ENCODE data around the gene DNAJA3.

The DNAJA3 gene

DNA sequence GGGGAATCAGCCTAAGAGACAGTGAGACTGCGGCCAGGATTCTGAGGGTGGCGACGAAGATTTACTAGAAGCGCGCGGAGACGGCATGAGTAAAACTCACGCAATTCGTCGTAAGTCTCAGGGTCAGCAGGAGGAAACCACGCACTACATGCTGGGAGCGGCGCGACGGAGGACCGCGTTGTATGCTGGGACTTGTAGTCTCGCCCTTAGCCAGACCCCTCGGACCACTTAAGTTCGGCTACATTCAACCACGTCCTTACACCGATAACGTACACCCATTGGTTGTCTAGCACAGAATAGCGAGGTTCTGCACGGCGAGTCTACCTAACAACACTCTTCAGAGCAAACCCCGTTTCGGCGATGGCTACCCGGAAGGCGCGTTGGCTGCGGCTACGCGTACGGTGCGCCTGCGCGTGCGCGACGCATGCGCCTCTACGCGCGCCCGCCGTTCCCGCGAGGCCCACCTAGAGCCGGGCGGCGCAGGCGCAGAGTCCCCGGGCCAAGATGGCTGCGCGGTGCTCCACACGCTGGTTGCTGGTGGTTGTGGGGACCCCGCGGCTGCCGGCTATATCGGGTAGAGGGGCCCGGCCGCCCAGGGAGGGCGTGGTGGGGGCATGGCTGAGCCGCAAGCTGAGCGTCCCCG is at the start of gene DNAJA3:
Gene DNAJA3 (plus strand): TSS at position 491 of the 643 bp plus-strand sequence. CDS start 14 bp downstream, at position 505.
- DNase-seq = peak; percentile 75

DNA sequence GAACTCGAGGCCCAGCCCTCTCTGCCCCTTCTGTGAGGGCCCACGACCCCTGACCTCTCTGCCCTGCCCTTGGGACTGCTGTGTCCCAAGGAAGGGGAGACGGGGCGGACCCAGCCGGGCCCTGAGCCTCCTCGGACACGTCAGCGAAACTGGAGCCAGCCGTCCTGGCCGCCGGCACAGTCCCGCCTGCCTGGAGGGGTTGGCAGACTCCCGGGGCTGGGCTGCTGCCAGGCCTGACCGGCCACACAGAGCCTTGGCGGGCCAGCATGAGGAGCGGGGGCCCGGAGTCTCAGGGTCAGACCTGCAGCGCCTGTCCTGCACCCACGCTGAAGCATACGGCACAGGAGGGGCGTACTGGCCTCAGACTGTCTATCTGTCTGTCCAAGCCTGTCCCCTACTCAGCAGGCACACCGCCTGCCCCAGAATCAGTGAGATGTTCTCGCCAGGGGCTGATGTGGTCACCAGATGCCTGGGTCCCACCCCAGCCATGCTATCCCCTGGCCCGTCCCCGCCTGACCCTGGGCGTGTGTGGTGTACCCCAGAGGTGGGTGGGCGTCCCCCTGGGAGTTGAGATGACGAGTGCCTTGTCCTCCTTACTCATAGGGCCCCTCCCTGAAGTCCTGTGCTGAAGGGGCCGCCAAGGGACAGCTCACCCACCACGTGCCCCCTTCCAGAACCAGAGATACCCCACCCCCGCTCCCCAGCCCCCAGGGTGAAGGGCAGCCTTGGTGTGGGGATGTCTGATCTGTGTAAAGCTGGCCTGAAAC is 49.4 kb upstream of the DNAJA3 start:
- DNase-seq = no peak

DNA sequence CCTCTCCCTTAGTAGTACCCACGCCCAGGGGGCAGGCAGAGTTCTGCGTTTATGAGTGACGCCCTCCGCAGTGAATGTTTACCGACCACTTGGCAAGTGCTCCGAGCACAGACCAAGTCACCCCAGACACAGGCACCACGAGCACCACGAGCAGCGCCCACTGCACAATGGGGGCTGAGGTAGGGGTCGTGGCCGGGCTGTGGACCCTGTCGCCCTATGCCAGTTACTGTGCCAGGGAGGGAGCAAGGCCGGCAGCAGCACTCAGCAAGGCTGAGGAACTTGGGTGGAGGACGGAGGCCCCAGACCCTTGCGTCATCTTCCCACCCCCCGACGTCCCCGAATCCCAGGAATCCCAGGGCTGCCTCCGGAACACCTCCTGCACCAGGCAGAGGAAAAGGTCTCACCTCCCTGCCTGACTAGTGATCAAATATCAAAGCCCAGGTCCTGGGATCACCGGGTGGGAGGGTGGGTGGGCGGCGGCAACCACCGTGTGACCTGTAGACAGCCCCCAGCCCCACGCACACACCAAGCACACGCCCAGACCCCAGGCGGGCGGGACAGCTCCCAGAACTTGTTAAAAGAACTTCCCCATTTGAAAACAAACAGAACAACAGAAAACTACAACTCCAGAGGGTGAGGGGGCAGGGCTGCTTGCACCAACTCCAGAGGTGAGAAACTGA is 48.6 kb upstream of the DNAJA3 start:
- DNase-seq = no peak

DNA sequence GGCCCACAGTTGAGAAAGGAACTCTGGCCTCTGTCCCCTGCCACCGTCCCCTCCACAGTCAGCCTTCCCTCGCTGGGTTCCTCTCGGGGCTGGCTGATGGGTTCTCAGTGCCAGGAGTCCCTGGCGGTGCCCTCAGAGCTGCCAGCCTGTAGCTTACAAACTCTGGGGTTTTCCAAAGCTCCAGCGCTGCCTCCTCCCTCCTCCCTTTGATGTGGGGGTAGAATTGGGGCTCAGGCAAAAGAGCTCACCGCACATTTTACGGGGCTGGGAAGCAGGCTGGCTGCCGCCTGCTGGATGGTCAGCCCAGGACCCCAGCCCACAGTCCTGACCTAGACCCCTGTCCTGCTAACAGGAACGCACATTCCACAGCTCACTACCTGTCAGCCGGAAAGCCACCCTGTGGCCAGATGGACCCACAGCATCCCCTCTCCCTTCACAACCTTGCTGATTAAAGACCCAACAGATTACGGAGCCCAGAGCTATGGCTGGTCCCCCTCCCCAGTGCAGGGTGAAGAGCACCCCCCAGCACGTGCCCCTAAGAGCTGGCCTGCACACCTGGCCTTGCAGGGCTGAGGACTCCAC is 48.0 kb upstream of the DNAJA3 start:
- DNase-seq = no peak

DNA sequence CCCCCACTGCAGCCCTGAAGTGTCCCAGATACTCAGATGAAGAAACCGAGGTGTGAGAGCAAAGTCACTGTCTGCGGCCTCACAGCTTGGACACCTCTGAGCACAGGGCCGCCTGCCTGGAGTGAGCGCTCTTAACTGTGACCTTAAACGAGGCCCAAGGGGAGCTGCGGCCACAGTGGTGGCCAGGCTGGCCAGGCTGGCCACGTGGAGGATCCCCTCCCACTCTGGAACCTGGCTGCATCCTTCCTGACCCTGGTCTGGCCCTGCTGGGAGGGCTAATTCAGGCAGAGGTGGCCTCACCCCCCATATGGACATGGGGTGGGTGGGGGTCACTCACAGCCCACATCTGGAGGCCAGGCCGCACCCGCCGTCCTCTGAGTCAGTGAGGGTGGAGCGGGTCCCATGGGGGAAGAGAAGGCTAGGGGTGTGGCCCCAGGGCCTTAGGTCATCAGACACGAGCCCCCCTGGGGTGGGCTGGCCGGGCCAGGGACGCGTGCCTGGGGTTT is 47.5 kb upstream of the DNAJA3 start:
- no peak for DNase-seq

DNA sequence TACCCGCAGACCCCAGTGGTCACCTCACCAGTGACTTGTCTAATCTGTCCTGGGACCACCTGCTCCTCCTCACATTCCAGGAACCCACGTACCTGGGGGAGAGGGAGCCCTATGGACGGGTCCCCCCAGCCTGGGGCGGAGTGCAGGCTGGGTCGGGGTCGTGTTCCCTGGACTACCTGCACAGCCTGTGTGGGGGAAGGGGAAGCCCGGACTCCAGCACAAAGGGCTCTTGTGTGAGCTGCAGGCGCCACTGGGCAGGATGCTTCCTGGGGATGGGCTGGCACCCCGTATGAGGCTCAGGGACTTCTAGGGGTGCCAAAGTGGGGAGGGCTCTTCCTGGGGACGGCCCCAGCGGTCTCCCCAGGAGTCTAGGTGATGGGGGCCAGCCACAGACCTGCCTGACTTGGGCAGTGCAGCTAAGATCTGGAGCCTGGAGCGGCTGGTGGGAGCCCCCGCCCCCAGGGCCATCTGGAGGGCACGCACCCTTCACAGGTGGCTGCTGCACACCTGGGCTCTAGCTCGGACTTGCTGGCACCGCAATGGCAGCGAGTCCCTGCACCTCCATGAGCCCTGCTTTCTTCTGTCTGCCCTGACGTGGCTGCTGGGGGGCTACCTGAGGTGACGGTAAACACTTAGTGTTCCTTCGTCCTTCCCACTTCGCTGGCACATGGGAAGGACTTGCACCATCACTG is 46.5 kb upstream of the DNAJA3 start:
- no peak for DNase-seq

DNA sequence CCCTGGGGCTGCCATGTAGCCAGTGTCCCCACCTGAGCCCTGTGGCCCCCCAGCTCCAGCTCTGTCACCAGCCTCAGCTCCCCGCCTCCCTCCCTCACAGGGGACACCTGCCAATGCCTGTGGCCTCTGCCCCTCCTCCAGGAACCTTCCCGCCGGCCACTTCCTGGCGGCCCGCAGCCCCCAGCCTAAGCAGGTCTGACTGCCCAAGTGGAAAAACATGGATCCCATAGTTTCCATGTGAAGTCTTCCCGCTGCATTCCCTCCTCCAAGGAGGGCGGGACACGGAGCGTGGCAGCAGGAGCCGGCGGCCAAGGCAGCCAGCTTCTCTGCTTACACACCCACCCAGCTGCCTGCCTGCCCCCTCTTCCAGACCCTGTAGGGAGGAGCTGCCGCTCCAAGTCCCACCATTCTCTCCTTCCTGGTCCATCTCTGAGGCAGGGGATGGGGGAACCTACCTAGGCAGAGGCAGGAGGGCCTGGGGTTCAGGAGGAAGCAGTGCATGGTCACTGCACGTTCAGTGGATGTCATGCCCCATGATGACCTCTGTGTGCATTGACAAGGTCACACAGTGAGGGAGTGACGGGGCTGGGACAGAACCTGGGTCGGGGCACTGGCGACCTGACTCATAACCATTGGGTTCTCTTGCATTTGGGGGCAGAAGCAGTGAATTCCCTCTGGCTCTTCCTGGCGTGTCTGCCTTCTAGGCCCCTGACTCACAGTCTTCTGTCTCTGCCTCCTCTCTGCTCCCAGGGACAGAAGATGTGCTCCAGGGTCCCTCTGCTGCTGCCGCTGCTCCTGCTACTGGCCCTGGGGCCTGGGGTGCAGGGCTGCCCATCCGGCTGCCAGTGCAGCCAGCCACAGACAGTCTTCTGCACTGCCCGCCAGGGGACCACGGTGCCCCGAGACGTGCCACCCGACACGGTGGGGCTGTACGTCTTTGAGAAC is 45.3 kb upstream of the DNAJA3 start:
- no peak for DNase-seq

DNA sequence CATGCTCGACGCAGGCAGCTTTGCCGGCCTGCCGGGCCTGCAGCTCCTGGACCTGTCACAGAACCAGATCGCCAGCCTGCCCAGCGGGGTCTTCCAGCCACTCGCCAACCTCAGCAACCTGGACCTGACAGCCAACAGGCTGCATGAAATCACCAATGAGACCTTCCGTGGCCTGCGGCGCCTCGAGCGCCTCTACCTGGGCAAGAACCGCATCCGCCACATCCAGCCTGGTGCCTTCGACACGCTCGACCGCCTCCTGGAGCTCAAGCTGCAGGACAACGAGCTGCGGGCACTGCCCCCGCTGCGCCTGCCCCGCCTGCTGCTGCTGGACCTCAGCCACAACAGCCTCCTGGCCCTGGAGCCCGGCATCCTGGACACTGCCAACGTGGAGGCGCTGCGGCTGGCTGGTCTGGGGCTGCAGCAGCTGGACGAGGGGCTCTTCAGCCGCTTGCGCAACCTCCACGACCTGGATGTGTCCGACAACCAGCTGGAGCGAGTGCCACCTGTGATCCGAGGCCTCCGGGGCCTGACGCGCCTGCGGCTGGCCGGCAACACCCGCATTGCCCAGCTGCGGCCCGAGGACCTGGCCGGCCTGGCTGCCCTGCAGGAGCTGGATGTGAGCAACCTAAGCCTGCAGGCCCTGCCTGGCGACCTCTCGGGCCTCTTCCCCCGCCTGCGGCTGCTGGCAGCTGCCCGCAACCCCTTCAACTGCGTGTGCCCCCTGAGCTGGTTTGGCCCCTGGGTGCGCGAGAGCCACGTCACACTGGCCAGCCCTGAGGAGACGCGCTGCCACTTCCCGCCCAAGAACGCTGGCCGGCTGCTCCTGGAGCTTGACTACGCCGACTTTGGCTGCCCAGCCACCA is 44.4 kb upstream of the DNAJA3 start:
- DNase-seq = no peak

DNA sequence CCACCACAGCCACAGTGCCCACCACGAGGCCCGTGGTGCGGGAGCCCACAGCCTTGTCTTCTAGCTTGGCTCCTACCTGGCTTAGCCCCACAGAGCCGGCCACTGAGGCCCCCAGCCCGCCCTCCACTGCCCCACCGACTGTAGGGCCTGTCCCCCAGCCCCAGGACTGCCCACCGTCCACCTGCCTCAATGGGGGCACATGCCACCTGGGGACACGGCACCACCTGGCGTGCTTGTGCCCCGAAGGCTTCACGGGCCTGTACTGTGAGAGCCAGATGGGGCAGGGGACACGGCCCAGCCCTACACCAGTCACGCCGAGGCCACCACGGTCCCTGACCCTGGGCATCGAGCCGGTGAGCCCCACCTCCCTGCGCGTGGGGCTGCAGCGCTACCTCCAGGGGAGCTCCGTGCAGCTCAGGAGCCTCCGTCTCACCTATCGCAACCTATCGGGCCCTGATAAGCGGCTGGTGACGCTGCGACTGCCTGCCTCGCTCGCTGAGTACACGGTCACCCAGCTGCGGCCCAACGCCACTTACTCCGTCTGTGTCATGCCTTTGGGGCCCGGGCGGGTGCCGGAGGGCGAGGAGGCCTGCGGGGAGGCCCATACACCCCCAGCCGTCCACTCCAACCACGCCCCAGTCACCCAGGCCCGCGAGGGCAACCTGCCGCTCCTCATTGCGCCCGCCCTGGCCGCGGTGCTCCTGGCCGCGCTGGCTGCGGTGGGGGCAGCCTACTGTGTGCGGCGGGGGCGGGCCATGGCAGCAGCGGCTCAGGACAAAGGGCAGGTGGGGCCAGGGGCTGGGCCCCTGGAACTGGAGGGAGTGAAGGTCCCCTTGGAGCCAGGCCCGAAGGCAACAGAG is 43.5 kb upstream of the DNAJA3 start:
- DNase-seq = no peak

DNA sequence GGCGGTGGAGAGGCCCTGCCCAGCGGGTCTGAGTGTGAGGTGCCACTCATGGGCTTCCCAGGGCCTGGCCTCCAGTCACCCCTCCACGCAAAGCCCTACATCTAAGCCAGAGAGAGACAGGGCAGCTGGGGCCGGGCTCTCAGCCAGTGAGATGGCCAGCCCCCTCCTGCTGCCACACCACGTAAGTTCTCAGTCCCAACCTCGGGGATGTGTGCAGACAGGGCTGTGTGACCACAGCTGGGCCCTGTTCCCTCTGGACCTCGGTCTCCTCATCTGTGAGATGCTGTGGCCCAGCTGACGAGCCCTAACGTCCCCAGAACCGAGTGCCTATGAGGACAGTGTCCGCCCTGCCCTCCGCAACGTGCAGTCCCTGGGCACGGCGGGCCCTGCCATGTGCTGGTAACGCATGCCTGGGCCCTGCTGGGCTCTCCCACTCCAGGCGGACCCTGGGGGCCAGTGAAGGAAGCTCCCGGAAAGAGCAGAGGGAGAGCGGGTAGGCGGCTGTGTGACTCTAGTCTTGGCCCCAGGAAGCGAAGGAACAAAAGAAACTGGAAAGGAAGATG is 42.8 kb upstream of the DNAJA3 start:
- DNase-seq = no peak

DNA sequence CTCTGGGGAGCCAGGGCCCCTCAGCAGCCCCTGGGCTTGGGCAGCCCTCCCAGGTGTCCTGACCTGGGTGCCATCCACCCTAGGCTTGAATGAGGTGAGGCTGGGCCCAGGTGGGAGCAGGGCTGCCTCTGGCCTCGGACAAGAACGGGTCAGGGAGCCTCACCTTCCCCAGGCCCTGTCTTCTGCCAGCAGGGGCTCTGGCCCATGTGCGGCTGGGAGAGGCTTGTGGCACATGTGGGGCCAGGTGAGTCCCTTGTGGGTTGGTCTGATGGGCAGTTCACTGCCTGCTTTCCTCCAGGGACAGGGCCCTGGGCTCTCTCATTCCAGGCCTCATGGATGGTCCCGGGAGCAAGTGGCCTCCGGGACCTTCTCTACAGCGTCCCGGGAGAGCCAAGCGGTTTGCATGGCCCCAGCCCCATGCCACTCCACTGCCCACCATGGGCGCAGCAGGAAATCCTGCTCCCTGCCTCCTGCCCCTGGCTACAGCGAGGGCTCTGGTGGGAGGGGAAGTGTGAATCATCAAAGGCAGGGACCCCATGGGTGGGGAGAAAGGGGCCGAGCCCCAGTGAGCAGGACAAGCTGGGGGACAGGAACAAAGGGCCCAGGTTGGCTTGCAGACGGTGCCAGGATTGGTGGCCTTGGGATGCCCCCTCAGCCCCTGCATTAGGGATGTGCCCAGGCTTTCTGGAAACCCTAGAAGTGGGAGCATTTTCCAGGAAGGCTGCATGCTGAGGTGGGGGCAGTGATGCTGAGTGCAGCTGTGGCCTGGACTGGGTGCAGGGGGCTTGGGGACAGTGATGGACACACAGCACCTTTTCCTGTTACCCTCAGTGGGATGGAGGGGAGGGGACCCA is 41.9 kb upstream of the DNAJA3 start:
- DNase-seq = no peak

DNA sequence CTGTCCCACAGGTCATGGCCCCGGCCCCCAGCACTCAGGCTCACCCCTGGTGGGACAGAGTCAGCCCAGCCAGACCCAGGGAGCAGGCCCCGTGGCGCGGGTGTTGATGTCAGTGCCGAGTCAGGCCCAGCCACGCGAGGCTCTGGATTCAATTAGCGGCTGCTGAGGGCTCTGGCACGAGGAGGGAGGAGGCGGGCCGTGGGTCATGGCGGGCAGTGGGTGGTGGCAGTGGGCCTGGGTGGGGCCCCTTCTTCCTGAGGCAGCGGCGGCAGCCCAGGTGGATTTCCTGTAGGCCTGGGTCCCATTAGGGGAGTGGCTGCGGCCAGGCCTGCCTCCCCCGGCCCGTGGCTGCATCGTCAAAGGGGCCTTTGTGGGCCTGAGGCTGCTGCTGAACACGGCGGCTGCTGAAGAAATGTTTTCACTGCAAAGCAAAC is 41.1 kb upstream of the DNAJA3 start:
- no peak for DNase-seq

DNA sequence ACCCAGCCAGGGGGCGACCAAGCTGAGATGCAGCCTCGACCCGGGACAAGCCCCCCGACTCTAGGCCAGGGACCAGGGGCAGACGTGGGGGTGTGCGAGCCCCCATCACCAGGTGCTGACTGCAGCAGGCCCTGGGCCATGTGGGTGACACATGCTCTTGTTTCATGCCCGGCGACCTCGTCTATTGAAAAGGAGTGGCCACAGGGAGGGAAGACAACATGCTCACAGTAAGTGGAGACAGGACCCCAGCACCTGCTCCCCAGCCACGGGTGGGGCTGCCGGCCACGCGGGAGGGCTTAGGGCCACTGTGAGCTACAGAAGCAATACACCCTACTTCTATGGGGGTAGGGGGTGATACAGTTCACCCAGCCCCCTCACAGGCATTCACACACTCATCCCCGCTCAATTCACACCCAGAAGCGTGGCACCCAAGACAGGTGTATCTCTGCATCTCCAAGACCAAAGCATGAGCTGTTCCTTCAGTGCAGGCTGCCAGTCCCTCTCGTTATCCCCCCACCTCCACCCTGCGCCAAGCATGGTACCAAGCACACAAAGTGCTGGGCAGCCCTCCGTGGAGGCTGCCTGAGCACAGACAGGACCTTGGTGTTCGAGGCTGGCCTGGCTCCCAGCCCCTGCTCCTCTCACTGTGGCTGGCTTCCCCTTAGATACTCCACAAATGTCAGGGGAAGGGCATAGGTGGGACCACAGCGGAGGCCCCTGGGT is 40.4 kb upstream of the DNAJA3 start:
- DNase-seq = no peak

DNA sequence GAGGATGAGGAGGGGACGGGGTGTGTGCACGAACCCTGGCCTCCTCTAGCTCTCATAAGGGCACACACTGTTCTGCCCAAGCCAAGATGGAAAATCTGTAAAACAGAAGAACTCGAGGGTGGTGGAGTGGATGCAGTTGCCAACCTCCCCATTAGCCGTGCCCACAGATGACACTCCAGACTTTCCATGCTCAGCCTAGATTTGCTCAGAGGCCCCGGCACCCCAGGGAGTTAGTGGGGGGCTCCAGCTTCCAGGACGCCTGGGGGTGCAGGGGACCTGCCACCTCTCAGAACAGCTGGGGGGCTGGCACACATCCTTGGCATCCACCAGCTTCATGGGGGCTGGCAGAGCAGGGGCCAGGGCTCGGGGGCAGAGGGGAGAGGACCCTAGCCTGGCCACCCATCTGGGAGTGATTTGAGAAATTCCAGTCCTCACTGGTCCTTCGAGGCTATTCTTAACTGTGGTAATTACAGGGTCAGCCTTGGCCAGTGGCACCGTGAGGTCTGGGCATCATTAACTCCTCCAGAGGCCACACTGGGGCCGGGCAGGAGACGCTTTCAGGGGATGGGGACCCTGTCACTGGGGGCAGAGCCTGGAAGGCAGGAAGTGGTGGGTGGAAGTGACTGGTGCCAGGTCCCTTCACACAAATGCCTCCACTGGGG is 39.7 kb upstream of the DNAJA3 start:
- DNase-seq = no peak

DNA sequence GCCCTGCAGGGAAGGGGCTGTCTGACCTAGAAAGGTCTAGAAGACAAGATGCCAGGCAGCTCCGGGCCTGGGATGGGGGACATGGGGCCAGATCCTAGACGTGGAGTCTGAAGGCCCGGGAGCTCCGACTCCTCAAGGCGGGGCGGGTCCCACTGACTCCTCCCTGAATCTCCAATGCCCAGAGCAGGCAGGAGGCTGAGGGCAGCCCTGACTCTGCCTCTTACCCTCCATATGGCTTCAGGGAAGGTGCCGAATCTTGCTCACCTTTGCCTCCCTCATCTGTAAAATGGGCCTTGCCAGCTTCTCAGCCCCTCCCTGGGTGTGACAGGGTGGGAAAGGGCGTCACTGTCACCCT is 39.2 kb upstream of the DNAJA3 start:
- no peak for DNase-seq

DNA sequence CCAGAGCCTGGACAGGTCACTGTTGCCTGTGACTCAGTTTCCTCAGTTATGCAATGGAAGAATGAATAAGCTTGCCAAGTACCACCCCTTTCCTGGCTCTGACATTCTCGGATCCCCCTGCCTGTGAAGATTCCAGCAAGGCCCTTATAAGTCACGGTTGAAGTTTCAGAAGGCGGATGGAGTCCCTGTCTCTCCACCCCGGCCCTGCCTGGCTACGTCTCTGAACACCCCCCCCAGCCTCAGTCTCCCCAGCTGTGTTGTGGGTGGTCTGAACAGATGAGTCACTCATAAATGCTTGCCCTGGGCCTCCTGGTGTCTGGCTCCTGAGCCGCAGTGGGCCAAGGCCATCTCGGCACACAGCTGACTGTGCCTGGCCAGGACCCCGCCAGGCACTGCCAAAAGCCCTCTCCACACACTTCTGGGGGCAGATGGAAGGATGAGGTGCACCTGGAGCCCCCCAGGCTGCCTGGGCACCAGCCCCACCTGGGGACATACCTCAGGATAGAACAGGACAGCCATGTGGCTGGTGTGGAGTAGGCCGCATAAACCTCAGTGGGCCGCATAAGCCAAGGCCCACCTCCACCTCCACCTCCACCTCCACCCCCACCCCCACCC is 38.6 kb upstream of the DNAJA3 start:
- DNase-seq = no peak

DNA sequence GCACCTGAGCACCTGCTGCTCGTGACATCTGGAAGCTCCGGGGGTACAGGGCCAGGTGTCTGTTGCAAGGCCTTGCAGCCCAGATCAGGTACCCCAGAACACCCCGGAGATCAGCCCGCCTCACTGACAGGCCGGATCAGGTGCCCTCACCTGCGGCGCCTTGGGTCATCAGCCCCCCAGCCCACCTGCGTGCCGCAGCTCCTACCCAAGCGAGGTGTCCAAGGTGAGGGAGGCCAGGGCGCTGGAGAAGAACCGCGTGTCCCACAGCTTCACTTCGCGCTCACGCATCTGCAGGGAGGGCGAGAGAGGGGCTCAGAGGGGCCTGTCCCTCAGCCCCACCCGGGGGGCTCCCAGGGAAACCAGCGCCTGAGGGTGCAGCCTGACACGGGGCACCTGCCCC is 37.9 kb upstream of the DNAJA3 start:
- no peak for DNase-seq
